Liver (tissue), 9 donors: ENCODE measurements around the gene PLXNA2. TPM values are rescaled to one million over a fixed set of nuclear protein-coding genes. Genes with fewer than 3 reads are reported as not detected.

Experiments
- DNase-seq: peaks from one replicate; pipeline ENCODE4 v3.0.0-alpha.2; 2017; ENCODE audit warnings: low spot score
- H3K27ac ChIP-seq, 2 donors: one replicate each; pipeline ENCODE4 v1.7.0; 2013; ENCODE audit warnings: inconsistent platforms in 2 of 2, low read length in 2 of 2, control low read depth in 1 of 2, low read depth in 1 of 2, mild to moderate bottlenecking in 1 of 2
- H3K27me3 ChIP-seq, 4 donors: one replicate each; pipeline versions ENCODE4 v1.6.1 to v1.7.0; 2013; ENCODE audit warnings: low read length in 3 of 4, inconsistent platforms in 1 of 4, mild to moderate bottlenecking in 1 of 4, moderate library complexity in 1 of 4; ENCODE audit not compliant: control insufficient read depth in 4 of 4, insufficient read depth in 4 of 4
- H3K36me3 ChIP-seq, 4 donors: one replicate each; pipeline versions ENCODE4 v1.6.1 to v1.7.0; 2013; ENCODE audit warnings: low read length in 3 of 4, mild to moderate bottlenecking in 3 of 4, low read depth in 1 of 4, moderate library complexity in 1 of 4; ENCODE audit not compliant: control insufficient read depth in 4 of 4, insufficient read depth in 3 of 4
- H3K4me1 ChIP-seq, 4 donors: one replicate each; pipeline versions ENCODE4 v1.6.1 to v1.7.0; 2013; ENCODE audit warnings: low read length in 3 of 4, mild to moderate bottlenecking in 3 of 4, moderate library complexity in 1 of 4; ENCODE audit not compliant: control insufficient read depth in 4 of 4, insufficient read depth in 4 of 4
- H3K4me3 ChIP-seq, 3 donors: one replicate each; pipeline versions ENCODE4 v1.6.1 to v1.7.0; 2013; ENCODE audit warnings: low read length in 3 of 3, control low read depth in 1 of 3, low read depth in 1 of 3, mild to moderate bottlenecking in 1 of 3
- H3K9ac ChIP-seq, 2 donors: one replicate each; pipeline ENCODE4 v1.7.0; 2013; ENCODE audit warnings: low read length in 2 of 2, mild to moderate bottlenecking in 2 of 2, moderate library complexity in 2 of 2, control low read depth in 1 of 2, low read depth in 1 of 2
- H3K9me3 ChIP-seq, 4 donors: one replicate each; pipeline versions ENCODE4 v1.6.1 to v1.7.0; 2013; ENCODE audit warnings: low read length in 3 of 4; ENCODE audit not compliant: control insufficient read depth in 4 of 4
- ATF3 ChIP-seq: IDR thresholded peaks from 2 replicates; pipeline ENCODE4 v1.6.1; 2016; ENCODE audit warnings: antibody characterized with exemption
- EGR1 ChIP-seq, 2 donors: IDR thresholded peaks; 2 replicates each; pipeline ENCODE4 v1.6.1; 2016 to 2018; ENCODE audit warnings: antibody characterized with exemption in 2 of 2, low read depth in 2 of 2
- FOXA1 ChIP-seq: IDR thresholded peaks from 2 replicates; pipeline ENCODE4 v1.6.1; 2016; ENCODE audit warnings: antibody characterized with exemption
- FOXA2 ChIP-seq: IDR thresholded peaks from 2 replicates; pipeline ENCODE4 v1.6.1; 2016; ENCODE audit warnings: antibody characterized with exemption
- GABPA ChIP-seq, 2 donors: IDR thresholded peaks in 1 of 2; conservative IDR thresholded peaks in 1 of 2; 2 replicates each; pipeline ENCODE4 v1.6.1; 2016; ENCODE audit warnings: antibody characterized with exemption in 2 of 2, mild to moderate bottlenecking in 1 of 2, moderate library complexity in 1 of 2
- HNF4A ChIP-seq, 2 donors: conservative IDR thresholded peaks; 2 replicates each; pipeline ENCODE4 v1.6.1; 2016; ENCODE audit warnings: antibody characterized with exemption in 2 of 2, mild to moderate bottlenecking in 2 of 2
- HNF4G ChIP-seq: IDR thresholded peaks from 2 replicates; pipeline ENCODE4 v1.6.1; 2016; ENCODE audit warnings: antibody characterized with exemption
- JUND ChIP-seq, 2 donors: IDR thresholded peaks; 2 replicates each; pipeline ENCODE4 v1.6.1; 2016; ENCODE audit warnings: antibody characterized with exemption in 2 of 2
- MAX ChIP-seq: IDR thresholded peaks from 2 replicates; pipeline ENCODE4 v1.6.1; 2016; ENCODE audit warnings: antibody characterized with exemption
- NR2F2 ChIP-seq: IDR thresholded peaks from 2 replicates; pipeline ENCODE4 v1.6.1; 2016; ENCODE audit warnings: antibody characterized with exemption
- RAD21 ChIP-seq, 2 donors: IDR thresholded peaks; 2 replicates each; pipeline ENCODE4 v1.6.1; 2016; ENCODE audit warnings: antibody characterized with exemption in 2 of 2, mild to moderate bottlenecking in 2 of 2
- REST ChIP-seq: IDR thresholded peaks from 2 replicates; pipeline ENCODE4 v1.6.1; 2016; ENCODE audit warnings: antibody characterized with exemption, mild to moderate bottlenecking
- RXRA ChIP-seq, 2 donors: IDR thresholded peaks; 2 replicates each; pipeline ENCODE4 v1.6.1; 2017 to 2018; ENCODE audit warnings: antibody characterized with exemption in 2 of 2, mild to moderate bottlenecking in 1 of 2
- SP1 ChIP-seq: IDR thresholded peaks from 2 replicates; pipeline ENCODE4 v1.6.1; 2018; ENCODE audit warnings: antibody characterized with exemption, mild to moderate bottlenecking
- TAF1 ChIP-seq: conservative IDR thresholded peaks from 2 replicates; pipeline ENCODE4 v1.6.1; 2016; ENCODE audit warnings: antibody characterized with exemption, mild to moderate bottlenecking
- YY1 ChIP-seq: IDR thresholded peaks from 2 replicates; pipeline ENCODE4 v1.6.1; 2016; ENCODE audit warnings: antibody characterized with exemption, mild to moderate bottlenecking
- ZBTB33 ChIP-seq: IDR thresholded peaks from 2 replicates; pipeline ENCODE4 v1.6.1; 2016; ENCODE audit warnings: antibody characterized with exemption
- WGBS: extraction: QIAGEN DNeasy Blood & Tissue Kit; methylation state at CpG from one replicate; pipeline ENCODE4 v1.1.7; 2013; 5-methylcytosine and 5-hydroxymethylcytosine counted together
- polyA plus RNA-seq, 2 donors: library from polyadenylated mRNA; stranded (reverse) in 1 of 2; unstranded in 1 of 2; fragments of 200-250 nt in 1 of 2; fragments of >200 nt in 1 of 2; fragmentation: Nextera tagmentation in 1 of 2; extraction: Ambion mirVana in 1 of 2; gene quantifications; one replicate each; pipeline versions ENCODE4 v1.2.1 to v1.2.3, GENCODE V29; 2013 to 2015
- total RNA-seq, 2 donors: library from RNA; depleted of rRNA; stranded (reverse); fragments of >200 nt; gene quantifications; one replicate each; pipeline ENCODE4 v1.2.3, GENCODE V29; 2014
- TF ChIP-seq, protein P1 (sequence below): fragments of 150-350 bp; IDR thresholded peaks from 2 replicates; pipeline ENCODE4 v1.5.1; 2017; ENCODE audit warnings: improper control_type of control experiment, low read depth, low read length; ENCODE audit not compliant: missing input control
- donor health status: healthy.
- donor health status: healthy.
- donor health status: healthy.
- donor health status: healthy.
- donor health status: healthy.

The PLXNA2 gene
- total and polyA plus RNA-seq, 4 donors, result 1.8 to 9.2 (median 2.8) TPM

DNA sequence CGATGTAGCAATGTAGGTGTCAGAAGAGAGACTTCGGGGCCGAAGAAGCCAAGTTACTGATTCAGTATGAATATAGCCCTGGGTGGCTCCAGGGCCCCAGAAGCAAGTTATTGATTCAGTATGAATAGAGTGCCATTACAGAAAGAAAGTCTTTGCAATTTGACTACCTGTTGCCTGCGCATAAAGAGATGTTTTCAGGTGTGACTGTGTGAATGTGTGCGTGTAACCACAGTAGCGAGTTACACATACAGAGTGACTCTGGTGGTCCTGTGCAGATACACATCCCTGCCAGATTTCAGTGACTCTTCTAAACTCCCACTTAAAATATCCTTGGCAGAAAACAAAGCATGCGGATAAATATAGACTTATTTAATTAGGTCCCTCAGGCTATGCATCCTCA lies 190.5 kb downstream of the PLXNA2 start:
- DNase-seq, result no peak

GRCh38 chr1:208052926-208053407 lies 191.2 kb downstream of the PLXNA2 start:
- TF ChIP-seq RAD21 (IDR thresholded peaks at IDR 0.05), result no peak
- TF ChIP-seq FOXA1, result no peak
- no peak for TF ChIP-seq JUND (IDR thresholded peaks at IDR 0.05)
- no peak for TF ChIP-seq HNF4A (conservative IDR thresholded peaks at IDR 0.05)
- TF ChIP-seq YY1, result no peak
- TF ChIP-seq EGR1 (IDR thresholded peaks at IDR 0.05; ENCODE audit: low read depth in 2 of 2), result no peak
- TF ChIP-seq TAF1, result no peak
- no peak for TF ChIP-seq HNF4G
- no peak for TF ChIP-seq NR2F2
- TF ChIP-seq ZBTB33, result no peak
- TF ChIP-seq MAX, result no peak
- no peak for TF ChIP-seq GABPA (IDR thresholded peaks at IDR 0.05 in 1 of 2, conservative IDR thresholded peaks at IDR 0.05 in 1 of 2)
- no peak for TF ChIP-seq SP1
- TF ChIP-seq RXRA (IDR thresholded peaks at IDR 0.05), result no peak
- no peak for TF ChIP-seq ATF3
- no peak for TF ChIP-seq FOXA2
- TF ChIP-seq REST, result no peak
- TF ChIP-seq, protein P1, sequence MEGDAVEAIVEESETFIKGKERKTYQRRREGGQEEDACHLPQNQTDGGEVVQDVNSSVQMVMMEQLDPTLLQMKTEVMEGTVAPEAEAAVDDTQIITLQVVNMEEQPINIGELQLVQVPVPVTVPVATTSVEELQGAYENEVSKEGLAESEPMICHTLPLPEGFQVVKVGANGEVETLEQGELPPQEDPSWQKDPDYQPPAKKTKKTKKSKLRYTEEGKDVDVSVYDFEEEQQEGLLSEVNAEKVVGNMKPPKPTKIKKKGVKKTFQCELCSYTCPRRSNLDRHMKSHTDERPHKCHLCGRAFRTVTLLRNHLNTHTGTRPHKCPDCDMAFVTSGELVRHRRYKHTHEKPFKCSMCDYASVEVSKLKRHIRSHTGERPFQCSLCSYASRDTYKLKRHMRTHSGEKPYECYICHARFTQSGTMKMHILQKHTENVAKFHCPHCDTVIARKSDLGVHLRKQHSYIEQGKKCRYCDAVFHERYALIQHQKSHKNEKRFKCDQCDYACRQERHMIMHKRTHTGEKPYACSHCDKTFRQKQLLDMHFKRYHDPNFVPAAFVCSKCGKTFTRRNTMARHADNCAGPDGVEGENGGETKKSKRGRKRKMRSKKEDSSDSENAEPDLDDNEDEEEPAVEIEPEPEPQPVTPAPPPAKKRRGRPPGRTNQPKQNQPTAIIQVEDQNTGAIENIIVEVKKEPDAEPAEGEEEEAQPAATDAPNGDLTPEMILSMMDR, result no peak
- H3K36me3 ChIP-seq, result peaks cover 0 to 24% (median 8%) of the 10 kb centered on the region in 4 donors
- WGBS, result 99% methylated on average over 3 of the region's 3 CpGs

More for the DNA sequence above, 190.5 kb downstream of the PLXNA2 start:
- Histone ChIP-seq H3K9me3 (no peaks in the 10 kb centered on the region), H3K27ac (no peak overlapping the region), H3K4me1 (no peaks in the 10 kb centered on the region), H3K36me3 (peaks cover 0 to 24% (median 8%) of the 10 kb centered on the region in 4 donors), H3K9ac (no peak overlapping the region), H3K27me3 (no peaks in the 10 kb centered on the region), H3K4me3 (no peak overlapping the region)
- TF ChIP-seq HNF4G (no peak), RXRA (IDR thresholded peaks at IDR 0.05) (no peak), RAD21 (IDR thresholded peaks at IDR 0.05) (no peak), ATF3 (no peak)
- TF ChIP-seq, protein P1, result no peak
- 83% methylated on average over 7 of the region's 7 CpGs for WGBS

More at GRCh38 chr1:208052926-208053407, 191.2 kb downstream of the PLXNA2 start:
- Histone ChIP-seq H3K27me3 (no peaks in the 10 kb centered on the region), H3K9ac (no peak overlapping the region), H3K27ac (no peak overlapping the region), H3K9me3 (no peaks in the 10 kb centered on the region), H3K4me3 (no peak overlapping the region), H3K4me1 (peaks cover 0 to 3% (median 2%) of the 10 kb centered on the region in 4 donors)
- no peak for DNase-seq
